Measurements from ENCODE around the gene ZNF649.
"Not testable (repeated sequence)": the region's sequence is repeated elsewhere in the genome, so short reads cannot be mapped to it uniquely, and the experiment has no call there.

ZNF649 gene

GRCh38 chr19:51904331-51905165 is at the start of gene ZNF649:
TSS of gene ZNF649 (minus strand) at chr19:51905017. CDS start at chr19:51900107, 4,910 bp downstream.
- peak; percentile 88 to 89 for DNase-seq

GRCh38 chr19:51948975-51949374 is 44.2 kb upstream of the ZNF649 start:
- DNase-seq: no peak

GRCh38 chr19:51946602-51947001 is 41.8 kb upstream of the ZNF649 start:
- DNase-seq: no peak

- no peak for DNase-seq
Observed at GRCh38 chr19:51944798-51945552, 40.2 kb upstream of the ZNF649 start.

- DNase-seq: no peak
Observed at GRCh38 chr19:51938936-51939335, 34.1 kb upstream of the ZNF649 start.

- DNase-seq: no peak
Observed at GRCh38 chr19:51931921-51932320, 27.1 kb upstream of the ZNF649 start.

GRCh38 chr19:51927859-51928258 is 23.0 kb upstream of the ZNF649 start:
- no peak for DNase-seq

- peak; percentile 85 to 88 for DNase-seq
Observed at GRCh38 chr19:51926784-51927741, 22.2 kb upstream of the ZNF649 start, which contains the start of gene ZNF613. TSS of gene ZNF613 (plus strand) at chr19:51927472. CDS start at chr19:51936221, 8,749 bp downstream.

GRCh38 chr19:51926426-51926783 is 21.6 kb upstream of the ZNF649 start:
- DNase-seq: no peak

- DNase-seq: no peak
Observed at GRCh38 chr19:51921949-51922348, 17.1 kb upstream of the ZNF649 start.

GRCh38 chr19:51919606-51920005 is 14.8 kb upstream of the ZNF649 start:
- no peak for DNase-seq

GRCh38 chr19:51916167-51916566 is 11.3 kb upstream of the ZNF649 start:
- DNase-seq: no peak

GRCh38 chr19:51915324-51915867 is 10.6 kb upstream of the ZNF649 start:
- DNase-seq: no peak

- not testable (repeated sequence) for DNase-seq
Observed at GRCh38 chr19:51907981-51908380, 3.2 kb upstream of the ZNF649 start.

- not testable (repeated sequence) for DNase-seq
Observed at GRCh38 chr19:51906108-51906507, 1.3 kb upstream of the ZNF649 start.

GRCh38 chr19:51905639-51906038 is 822 bp upstream of the ZNF649 start:
- DNase-seq: not testable (repeated sequence)

- DNase-seq: no peak
Observed at GRCh38 chr19:51905206-51905605, 389 bp upstream of the ZNF649 start.

GRCh38 chr19:51903192-51903591 is 1.6 kb downstream of the ZNF649 start:
- DNase-seq: no peak

GRCh38 chr19:51901860-51902259 is 3.0 kb downstream of the ZNF649 start:
- no peak for DNase-seq

- no peak for DNase-seq
Observed at GRCh38 chr19:51891193-51891747, 13.5 kb downstream of the ZNF649 start.

GRCh38 chr19:51889934-51890333 is 14.9 kb downstream of the ZNF649 start:
- no peak for DNase-seq
